ENCODE results near the gene KCNQ5.

GRCh38 chr6:72963946-72964345 is 342.1 kb downstream of the KCNQ5 start:
- no peak for TF ChIP-seq CTCF (optimal IDR thresholded peaks at IDR 0.05 in 1 of 3, IDR thresholded peaks at IDR 0.05 in 1 of 3, conservative IDR thresholded peaks at IDR 0.05 in 1 of 3; ENCODE audit: extremely low read depth in 1 of 3, insufficient read depth in 2 of 3, low read length in 3 of 3)
- no peak for TF ChIP-seq EZH2 (IDR thresholded peaks at IDR 0.05; ENCODE audit: low read length)

Measured in keratinocyte (primary cell).